GM12872 (cell line): ENCODE data around the gene BMERB1.

Experiments used
- TF ChIP-seq, protein P1 (sequence below): IDR thresholded peaks from 3 replicates; pipeline ENCODE4 v1.5.1; 2011; ENCODE audit warnings: low read depth, mild to moderate bottlenecking, low read length, moderate library complexity; ENCODE audit not compliant: insufficient read depth

Gene BMERB1

DNA sequence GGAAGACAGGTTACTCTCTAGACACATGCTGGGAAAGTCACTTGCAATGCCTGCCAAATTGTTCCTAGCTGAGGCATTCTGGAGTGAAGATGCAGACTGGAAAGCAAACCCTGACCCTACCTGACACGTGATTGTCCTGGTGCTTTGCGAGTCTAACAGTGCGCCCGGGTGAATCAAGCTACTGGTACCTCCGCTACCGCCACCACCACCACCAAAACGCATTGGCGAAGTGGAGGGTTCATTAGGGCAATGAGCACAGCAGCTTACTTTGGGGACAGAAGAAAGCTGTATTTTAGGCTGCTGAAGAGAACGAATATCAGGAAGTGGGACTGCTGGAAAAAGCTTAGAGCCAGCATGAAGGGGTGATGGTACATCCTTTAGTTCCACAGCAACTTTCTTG, 201.5 kb downstream of the BMERB1 start:
- TF ChIP-seq, protein P1, sequence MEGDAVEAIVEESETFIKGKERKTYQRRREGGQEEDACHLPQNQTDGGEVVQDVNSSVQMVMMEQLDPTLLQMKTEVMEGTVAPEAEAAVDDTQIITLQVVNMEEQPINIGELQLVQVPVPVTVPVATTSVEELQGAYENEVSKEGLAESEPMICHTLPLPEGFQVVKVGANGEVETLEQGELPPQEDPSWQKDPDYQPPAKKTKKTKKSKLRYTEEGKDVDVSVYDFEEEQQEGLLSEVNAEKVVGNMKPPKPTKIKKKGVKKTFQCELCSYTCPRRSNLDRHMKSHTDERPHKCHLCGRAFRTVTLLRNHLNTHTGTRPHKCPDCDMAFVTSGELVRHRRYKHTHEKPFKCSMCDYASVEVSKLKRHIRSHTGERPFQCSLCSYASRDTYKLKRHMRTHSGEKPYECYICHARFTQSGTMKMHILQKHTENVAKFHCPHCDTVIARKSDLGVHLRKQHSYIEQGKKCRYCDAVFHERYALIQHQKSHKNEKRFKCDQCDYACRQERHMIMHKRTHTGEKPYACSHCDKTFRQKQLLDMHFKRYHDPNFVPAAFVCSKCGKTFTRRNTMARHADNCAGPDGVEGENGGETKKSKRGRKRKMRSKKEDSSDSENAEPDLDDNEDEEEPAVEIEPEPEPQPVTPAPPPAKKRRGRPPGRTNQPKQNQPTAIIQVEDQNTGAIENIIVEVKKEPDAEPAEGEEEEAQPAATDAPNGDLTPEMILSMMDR, result no peak

DNA sequence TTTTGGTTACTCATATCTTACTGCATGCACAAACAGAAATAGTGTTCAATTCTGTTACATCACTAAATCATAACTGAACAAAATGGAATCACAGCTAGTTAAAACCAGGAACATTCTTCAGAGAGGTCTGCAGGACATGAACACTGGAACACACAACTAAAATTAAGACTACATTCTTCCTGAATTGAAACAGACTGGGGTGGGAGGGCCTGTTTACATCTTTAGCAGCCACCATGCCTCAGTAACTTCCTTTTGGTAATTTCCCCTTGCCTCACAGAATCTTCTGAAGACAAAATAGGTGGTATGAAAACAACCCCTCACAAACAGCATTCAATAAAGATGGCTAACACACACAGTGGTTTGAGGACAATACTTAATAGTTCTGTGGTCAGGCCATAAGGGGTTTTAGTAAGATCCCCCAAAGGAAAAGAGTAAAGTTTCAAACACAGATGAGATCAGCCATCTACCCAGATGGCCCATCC, 202.0 kb downstream of the BMERB1 start:
- TF ChIP-seq, protein P1, result no peak
